GM19467 (cell line): ENCODE data around the gene PLXNB1.

Experiments
- ATAC-seq: cut with Tn5 transposase; IDR thresholded peaks from one replicate; pipeline ENCODE4 v1.9.1; 2021; ENCODE audit warnings: mild to moderate bottlenecking, moderate library complexity; ENCODE audit not compliant: unreplicated experiment

The PLXNB1 gene

DNA sequence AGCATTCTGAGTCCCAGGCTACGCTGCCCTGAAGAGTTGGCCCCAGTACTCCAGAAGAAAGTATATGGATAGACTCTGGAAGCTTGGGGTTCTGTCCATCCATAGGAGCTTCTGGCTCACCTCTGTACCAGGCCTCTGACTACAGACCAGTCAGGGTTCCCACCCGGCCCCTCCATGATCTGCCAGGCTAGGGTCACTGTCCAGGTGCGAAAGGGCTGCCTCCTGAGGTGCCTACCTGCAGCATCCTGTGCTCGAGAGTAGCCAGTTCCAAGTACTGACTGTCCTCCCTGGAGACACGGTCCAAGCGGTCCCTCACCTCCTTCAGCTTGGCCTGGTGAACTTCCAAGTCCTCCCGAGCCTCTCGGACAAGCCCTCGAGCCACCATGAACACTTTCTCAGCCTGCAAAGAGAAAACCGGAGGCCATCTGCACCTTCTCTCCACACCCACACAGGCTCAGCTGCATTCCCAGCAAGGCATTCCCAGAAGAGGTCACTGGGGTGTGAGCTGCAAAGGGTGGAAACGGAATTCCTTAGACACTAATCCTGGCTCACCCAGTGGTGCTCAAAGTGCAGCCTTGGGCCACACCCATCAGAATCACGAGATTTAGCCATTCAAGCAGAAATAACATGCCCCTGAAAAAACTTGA, 3.7 kb upstream of the PLXNB1 start:
- ATAC-seq, result no peak

DNA sequence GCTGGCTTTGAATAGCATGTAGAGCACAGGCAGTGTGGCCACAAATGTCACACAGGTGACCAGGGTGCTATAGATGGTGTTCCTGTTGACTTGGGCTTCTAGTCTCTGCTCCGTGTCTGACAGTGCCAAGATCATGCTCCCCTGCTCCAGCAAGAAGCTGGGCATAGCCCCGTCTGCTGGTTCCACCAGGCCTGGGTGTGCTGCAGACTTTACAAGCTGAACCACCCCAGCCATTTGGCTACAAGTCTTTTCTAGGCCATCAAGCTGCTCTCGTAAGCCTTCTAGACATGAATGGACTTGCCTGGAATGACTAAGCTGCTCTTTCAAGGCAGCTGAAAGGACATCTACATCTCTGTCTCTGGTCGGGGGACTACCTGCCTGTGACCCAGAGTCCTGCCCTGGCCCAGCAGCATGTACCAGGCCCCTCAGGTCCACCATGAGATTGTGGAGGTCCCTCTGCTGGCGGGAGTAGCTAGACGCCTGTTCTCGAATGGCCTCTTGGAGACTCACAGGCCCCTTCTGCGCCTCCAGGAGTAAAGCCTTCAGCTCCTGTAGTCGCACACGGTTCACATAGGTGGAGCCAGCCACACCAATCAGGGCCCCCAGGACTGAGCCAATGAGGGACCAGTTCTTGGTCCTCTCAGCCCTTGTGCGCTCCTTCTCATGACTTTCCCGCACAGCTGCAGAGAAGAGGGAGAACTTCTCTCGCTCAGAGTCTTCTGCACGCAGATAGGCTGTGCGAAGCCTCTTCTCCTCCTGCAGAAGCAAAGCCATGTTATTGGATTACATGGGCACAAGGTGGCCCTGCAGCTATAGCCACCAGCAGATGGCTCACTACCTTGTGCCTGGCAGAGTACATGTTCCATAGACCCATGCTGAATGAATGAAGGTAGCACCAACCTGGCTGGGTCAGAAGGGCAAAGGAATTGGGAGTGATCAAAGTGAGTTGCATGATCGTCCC, 2.8 kb upstream of the PLXNB1 start:
- no peak for ATAC-seq

DNA sequence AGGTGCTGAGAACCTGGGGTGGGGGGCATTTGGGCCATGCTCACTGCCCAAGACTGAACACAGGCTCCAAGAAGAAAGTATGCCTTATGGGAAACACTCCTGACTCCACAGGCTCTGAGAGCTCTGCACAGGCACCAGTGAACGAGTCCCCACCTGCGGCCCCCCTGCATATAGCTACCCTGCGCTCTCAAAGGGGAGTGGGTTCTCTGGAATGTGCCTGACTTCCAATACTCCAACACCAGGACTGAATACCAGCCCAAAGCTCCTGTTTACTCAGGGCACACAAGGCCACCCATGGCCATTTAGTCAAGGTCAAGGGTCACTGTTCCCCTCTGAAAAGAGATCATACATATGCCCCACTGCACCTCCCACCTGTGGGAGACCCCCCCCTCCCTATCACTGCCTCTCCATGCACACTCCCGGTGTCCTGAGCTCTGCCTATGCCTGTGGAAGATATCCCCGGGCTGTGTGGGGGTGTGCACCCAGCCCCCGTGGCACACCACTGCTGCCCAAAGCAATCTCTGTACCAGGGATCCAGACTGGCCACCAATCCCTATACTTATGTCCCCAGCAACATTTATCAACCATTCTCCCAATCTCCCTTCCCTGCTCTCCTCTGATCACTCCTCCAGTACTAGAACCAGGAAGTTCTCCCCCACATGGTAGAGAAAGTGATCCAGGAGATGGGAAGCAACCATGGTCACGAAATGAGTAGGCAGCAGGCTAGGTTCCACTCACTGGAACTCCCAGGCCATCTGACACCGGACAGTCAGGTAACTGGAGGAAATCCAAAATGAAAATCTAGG, 1.5 kb upstream of the PLXNB1 start:
- ATAC-seq, result no peak

DNA sequence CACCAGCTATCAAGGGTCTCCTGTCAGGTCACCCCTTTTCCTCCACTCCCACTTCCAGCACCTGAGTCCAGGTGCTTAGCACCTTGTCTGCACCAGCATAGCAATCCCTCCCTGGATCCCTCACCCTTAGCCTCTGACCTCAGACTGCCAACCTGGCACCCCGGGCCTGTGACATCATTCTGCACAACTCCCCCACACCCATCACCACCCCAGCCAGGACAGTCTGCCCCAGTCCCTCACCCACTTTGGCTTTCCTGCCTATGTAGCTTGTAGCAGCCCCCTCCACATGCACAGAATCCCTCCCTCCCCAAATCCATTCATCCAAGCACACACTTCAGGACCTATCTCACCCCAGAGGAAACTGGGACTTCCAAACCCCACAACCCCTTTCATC, 819 bp upstream of the PLXNB1 start:
- ATAC-seq, result no peak

DNA sequence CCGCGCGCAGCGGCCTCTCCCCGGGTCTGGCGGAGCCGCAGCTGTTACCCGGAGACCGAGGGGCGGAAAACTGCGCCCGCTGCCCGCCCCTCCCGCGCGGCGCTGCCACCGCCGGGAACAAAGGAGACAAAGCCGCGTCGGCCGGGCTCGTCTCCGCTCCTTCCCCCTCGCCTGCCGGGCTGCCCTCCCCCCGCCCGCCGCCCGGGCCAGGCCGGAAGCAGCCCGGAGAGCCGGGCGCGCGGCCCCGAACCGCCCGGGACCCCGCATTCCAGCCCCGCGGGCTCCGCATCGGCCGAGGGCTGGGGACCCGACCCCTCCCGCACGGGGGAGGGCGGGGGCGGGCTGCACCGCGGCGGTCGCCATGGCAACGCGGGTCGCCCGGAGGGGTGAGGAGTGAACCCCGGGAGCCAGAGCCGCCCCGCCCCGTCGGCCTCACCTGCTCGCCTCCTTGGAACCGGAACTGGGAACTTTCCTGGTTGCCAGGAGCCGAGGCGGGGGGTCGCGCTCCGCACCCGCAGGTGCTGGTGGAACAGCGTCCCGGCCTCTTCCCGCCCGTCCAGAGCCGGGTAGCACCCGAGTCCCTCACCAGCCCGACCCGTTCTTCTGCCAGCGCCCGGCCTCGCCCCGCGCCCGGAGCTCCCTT, 448 bp downstream of the PLXNB1 start:
- no peak for ATAC-seq

DNA sequence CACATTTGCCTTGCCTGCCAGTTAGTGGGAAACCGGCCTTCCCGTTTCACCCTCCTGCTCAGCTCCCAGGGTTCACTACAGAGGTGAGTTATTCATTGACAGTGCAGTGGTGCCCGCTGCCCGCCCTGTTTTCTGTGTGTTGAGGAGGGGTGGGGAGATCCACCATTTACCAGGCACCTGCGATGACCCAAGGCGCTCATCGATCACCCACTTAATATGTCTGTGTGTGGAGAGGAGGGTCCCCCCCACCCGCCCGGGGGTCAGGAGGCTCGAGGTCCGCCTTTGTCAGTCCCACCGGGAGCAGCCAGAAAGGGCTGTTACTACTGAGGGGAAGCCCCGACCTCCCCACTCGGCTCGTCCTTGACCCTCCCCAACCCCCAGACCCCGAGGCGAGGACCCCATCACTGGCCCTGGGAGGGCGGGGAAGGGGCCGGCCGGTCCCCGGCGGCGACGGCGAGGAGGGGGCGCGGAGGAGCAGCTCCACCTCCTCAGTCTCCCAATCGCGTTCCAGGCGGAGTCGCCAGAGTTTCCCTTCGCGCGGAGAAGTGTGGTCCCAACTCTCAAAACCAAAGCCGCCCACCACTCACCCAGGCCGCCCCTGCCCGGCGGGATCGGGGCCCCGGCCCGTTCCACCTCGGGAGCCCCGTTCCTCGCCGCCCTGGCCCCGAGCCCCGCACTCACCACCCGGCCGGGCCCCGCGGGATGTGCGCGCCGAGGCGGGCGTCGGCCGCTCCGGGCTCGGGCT, 1.1 kb downstream of the PLXNB1 start:
- no peak for ATAC-seq

DNA sequence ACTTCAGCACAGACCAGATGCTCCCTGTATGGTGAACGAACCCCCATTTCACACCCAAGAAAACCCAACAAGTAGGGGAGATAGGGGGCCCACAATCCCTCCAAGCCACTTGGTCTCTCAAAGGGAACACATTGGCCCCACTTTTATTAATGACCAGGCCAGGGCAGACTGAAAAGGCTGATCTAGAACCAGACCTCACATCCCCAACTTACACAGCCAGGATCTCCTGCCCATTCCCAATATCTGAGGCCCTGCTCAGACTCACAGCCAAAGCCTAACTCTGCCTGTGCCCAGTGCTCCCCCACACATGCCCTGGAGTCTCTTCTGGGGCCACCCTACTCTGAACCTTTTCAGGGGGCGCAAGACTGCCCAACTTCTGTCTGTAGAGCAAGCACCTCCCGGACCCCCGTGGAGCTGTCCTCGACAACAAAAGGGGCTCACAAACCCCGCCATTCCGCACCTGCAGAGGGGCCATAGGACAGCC, 1.8 kb downstream of the PLXNB1 start:
- no peak for ATAC-seq

DNA sequence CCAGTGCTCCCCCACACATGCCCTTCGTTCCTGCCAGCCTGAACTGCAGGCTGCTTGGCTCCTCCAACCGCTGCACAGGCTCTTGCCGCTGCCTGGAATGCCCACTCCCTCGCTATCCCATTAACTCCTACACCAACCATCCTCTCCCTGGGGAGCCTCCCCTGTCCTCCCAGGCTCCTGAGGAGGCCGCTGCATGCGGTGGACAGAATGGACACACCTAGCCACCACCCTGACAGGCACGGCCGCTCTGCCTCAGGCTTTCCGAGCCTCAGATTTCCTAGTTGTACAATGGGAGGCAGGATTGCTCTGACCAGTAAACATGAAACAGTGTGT, 2.3 kb downstream of the PLXNB1 start:
- no peak for ATAC-seq

DNA sequence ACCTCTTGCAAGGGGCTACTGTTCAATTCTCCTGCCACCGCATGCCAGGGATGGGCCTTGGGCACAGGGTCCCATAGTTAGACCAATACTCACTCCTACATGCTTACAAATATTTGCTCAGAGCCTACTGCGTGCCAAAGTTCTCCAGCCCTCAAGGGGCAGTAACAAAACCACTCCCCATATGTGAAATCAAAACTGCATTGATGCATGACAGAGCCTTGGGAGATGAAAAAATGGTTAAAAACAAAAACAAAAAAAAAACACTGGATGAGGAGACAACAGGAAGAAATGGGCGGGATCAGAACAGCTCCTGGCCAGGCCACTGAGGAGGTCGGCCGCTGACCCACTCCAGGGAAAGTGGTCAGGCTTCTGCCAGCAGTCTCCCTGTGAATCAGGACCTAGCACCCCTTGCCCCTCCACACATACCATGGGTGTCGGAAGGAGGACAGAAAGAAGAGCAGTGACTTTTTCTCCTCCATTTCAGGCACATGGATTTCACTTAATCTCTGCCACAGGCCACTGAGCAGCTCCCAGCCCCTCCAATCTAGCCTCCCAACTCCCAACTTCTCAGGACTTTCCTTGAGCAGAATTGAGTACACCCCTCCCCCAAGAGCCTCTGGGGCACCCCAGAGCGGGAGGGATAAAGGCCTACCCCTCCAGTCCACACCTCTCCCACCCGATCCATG, 2.8 kb downstream of the PLXNB1 start:
- ATAC-seq, result no peak

DNA sequence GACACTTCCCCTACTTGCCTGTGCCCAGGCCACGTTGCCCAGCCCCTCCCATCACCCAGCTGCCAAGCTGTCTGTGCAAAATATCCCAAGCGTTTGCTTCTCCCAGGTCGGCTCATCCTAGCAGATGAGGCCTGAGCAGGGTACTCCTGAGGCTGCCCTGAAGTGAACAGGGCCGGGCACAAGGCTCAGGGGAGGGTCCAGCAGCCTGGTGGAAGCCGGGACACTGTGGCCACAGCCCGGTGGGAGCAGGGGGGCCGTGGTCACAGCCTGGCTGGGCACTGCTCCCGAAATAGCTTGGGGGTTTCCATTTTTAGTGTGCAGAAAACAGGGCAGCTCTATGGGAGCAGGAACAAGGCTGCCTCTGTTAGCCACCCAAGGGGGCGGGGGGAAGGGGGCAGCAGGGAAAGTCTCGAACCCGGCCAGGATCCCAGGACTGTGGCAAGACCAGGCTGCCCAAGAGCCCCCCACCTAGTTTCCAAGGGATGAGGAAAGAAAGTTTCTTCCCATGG, 3.4 kb downstream of the PLXNB1 start:
- ATAC-seq, result no peak

DNA sequence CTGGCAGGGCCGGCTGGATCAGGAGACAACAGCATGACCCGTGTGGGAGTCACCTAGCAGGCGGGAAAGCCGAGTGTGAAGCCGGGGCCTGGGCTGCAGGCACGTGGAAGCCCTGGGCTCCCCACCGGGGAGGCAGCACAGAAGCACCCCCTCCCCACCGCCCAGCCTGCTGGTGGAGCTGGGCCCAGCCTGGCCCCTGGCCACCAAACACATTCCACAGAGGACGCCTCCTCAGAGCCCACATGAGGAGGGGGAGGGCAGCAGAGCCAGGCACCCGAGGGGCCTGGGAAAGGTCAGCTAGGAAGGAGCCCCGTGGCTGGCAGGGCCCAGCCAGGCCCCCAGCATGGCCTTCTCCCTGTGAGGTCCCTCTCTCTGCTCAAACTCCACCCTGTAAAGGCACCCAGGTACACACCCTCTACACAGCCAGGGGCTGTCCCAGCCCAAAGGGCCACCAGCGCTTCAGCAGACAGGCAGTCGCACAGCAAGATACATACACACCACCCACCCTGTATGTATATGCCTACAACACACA, 4.5 kb downstream of the PLXNB1 start:
- no peak for ATAC-seq

DNA sequence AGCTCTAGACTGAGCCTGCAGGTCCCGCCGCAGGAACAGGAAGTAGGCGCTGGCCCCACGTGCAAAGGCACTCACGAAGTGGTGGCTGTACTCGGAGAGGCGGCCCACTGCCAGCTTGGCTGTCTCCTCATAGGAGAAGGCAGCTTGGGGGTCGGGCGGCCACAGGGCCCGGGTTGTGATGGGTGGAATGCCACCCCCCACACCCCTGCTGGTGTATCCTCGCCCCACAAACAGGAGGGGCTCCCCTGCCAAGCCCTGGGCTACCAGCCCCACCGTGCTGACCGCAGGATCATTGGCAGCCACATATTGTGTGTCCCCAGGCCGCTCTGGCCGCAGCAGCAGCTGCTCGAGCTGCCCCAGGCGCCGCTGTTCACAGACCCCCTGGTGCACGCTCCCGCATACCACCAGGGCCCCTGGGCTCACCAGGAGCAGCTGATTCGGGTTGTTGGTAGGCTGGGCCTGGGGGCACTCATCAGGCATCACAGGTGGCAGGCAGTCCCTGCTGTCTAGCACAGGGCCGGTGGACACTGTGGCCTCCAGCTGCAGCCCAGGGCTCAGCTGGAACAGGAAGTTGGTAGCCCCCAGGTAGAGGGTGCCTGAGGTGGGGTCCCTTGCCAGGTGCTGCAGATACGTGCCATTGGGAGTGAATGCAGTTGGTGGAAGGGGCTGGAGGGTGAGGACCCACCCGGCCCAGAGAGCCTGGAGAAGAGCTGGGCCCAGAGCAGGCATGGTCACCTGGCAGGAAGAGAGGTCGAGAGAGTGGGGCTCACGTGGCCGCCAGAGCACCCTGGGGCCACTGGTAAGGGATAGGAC, 5.8 kb downstream of the PLXNB1 start:
- ATAC-seq, result no peak

DNA sequence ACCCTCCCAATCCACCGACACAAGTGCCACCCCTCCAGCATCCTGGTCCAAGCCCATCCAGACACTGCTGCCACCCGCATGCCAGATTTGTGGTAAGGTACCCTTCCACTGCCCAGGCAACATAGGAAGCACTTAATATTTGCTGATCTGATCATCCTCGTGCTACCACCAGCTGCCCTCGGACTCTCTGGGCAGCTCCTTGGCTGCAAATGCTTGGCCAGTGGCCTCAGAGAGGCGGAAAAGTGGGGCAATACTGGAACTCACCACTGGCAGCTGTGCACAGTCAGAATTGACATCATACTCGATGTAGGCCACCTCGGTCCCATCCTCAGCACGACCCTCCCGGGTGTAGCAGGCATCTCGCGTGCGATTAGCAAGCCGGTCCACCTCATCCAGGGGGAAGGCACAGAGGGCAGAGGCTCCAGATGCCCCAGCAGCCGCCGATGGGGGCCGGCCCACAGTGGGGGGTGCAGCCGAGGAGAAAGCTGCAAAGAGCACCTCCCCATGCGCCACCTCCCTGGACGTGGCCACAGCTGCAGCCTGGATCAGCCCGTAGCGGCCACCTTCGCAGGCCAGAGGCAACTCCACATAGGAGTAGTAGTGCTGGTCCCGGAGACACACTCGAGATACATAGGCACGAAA, 6.5 kb downstream of the PLXNB1 start:
- ATAC-seq, result no peak

DNA sequence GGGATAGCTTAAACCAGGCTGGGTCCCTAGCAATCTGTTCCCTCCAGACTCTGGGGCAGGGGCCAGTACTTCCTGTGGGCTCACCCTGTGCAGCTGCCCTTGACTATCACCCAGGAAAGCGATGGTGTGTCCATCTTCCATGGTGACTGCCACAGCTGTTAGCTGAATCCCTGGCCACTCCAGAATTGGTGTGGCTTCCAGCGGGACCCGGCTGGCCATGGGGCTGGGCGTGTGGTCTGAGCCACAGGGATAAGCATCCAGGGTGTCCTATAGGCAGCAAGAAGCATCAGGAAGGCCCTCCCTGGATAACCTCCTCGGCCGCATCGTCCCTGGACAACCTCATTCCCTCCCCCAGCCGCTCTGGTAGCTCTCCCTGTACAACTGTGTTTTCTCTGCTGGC, 7.2 kb downstream of the PLXNB1 start:
- ATAC-seq, result no peak

DNA sequence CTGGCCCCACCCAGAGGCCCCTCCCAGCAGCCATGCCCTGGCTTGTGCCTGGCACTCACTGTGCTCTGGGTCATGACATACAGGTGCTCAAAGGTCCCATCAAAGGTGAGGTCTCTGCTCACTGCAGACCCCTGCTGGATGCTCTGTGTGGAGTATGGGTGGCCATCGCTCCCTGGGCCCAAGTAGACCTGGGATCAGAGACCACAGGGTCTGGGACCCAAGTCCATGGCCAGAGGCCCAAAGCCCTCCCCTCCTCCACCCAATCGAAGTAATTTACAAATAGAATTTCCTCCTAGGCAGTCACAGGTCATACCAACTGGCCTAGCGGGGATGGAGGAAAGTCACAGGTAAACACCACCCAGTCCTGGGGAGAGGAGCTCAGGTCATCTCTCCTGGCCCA, 7.6 kb downstream of the PLXNB1 start:
- no peak for ATAC-seq

DNA sequence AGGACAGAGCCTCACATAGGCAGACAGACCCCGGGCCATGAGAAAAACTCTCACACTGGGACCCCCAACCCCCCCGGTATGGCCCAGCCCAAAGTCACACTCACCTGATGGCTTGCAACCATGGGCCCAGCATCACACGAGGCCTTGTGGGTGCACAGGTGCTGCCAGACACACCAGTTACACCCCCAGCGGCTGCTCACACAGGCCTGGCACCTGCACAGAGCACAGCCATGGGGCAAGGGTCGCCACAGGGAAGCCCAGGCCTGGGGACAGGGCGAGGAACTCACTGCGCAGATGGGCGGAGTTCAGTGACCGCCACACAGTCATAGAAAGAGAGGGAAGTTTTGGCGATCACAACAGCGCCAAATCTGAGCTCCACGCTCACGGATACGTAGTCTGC, 9.3 kb downstream of the PLXNB1 start:
- no peak for ATAC-seq

DNA sequence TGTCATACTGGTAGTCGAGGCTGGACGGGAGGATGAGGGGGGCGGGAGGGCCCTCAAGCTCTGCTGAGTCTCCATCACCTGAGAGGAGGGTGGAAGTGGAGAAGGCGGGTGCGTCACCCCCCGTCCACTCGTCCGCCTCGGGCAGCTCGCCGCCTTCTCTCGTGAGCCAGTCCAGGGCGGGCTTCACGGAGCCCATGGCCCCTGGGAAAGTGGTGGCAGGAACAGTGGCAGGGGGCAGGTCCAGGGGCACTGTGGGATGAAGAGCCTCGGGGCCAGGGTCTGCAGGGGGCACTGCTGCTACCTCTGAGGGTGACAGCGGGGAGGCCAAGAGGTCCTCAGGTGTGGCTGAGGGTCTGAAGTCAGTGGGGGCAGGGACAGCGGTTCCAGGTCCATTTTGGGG, 10.3 kb downstream of the PLXNB1 start:
- no peak for ATAC-seq

DNA sequence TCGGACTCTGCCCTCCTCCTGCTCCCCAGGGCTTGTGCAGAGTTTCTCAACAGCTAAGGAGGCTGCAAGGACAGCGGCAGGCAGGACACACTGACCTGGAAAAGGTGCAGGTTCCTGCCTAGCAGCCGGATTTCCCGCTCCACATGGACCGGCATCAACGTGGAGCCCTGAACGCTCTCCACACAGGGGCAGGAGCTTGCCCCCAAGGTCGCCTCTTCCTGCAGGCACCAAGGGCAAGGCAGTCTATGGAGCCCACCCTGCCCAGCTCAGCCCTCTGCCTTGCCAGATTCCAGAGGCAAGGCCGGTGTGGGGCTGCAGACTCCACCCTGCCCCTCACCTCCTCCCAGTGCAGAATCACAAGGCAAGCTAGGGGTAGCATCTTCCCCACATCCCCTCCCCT, 10.7 kb downstream of the PLXNB1 start:
- ATAC-seq, result no peak
